C4-2B (cell line): Measurements from ENCODE around the gene SOX18.

Experiments
- H3K27ac ChIP-seq: fragments of 450-650 bp; 2 replicates; pipeline ENCODE4 v1.5.1; 2017
- ZFX ChIP-seq: fragments of 450-650 bp; IDR thresholded peaks from 2 replicates; pipeline ENCODE4 v1.6.1; 2017
- TF ChIP-seq, protein P1 (sequence below): fragments of 450-650 bp; conservative IDR thresholded peaks from 2 replicates; pipeline ENCODE4 v1.5.1; 2017; ENCODE audit warnings: mild to moderate bottlenecking

The SOX18 gene

GRCh38 chr20:64048402-64049044, 916 bp downstream of the SOX18 start:
- TF ChIP-seq ZFX = no peak
- TF ChIP-seq, protein P1, sequence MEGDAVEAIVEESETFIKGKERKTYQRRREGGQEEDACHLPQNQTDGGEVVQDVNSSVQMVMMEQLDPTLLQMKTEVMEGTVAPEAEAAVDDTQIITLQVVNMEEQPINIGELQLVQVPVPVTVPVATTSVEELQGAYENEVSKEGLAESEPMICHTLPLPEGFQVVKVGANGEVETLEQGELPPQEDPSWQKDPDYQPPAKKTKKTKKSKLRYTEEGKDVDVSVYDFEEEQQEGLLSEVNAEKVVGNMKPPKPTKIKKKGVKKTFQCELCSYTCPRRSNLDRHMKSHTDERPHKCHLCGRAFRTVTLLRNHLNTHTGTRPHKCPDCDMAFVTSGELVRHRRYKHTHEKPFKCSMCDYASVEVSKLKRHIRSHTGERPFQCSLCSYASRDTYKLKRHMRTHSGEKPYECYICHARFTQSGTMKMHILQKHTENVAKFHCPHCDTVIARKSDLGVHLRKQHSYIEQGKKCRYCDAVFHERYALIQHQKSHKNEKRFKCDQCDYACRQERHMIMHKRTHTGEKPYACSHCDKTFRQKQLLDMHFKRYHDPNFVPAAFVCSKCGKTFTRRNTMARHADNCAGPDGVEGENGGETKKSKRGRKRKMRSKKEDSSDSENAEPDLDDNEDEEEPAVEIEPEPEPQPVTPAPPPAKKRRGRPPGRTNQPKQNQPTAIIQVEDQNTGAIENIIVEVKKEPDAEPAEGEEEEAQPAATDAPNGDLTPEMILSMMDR = no peak
- H3K27ac ChIP-seq = no peak overlapping the region

DNA sequence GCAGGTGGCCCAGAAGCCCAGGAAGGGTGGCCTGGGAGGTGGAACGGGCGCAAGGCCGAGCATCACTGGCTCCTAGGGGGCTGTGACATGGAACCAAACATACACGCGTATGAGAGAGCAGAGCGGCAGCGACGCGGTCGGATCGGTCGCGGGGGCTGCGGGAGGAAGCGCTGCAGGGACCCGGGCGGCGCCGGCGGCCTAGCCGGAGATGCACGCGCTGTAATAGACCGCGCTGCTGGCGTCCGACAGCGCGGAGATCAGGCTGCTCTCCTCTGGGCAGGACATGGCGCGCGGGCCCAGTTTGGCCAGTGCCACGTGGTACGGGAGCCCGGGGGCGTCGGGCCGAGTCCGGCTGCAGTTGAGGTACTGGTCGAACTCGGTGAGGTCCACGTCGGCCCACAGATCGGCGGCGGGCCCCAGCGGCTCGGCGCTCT, 1.5 kb downstream of the SOX18 start:
- H3K27ac ChIP-seq = no peak overlapping the region
- no peak for TF ChIP-seq ZFX
- TF ChIP-seq, protein P1 = no peak

- no peak for TF ChIP-seq ZFX
- TF ChIP-seq, protein P1 = no peak
- no peak overlapping the region for H3K27ac ChIP-seq
These were observed 2.4 kb downstream of the SOX18 start for GRCh38 chr20:64047046-64047389.

- TF ChIP-seq ZFX = no peak
- TF ChIP-seq, protein P1 = no peak
- H3K27ac ChIP-seq = peak overlapping the region; percentile 31
These were observed 4.0 kb downstream of the SOX18 start for GRCh38 chr20:64045346-64046011.

- TF ChIP-seq, protein P1 = no peak
- no peak for TF ChIP-seq ZFX
- peak overlapping the region; percentile 31 for H3K27ac ChIP-seq
These were observed 4.8 kb downstream of the SOX18 start for GRCh38 chr20:64044484-64045247.

GRCh38 chr20:64043768-64044167, 5.7 kb downstream of the SOX18 start:
- no peak overlapping the region for H3K27ac ChIP-seq
- TF ChIP-seq, protein P1 = no peak
- TF ChIP-seq ZFX = no peak

GRCh38 chr20:64042054-64042781, 7.2 kb downstream of the SOX18 start:
- TF ChIP-seq, protein P1 = no peak
- TF ChIP-seq ZFX = no peak

More at GRCh38 chr20:64042054-64042781, 7.2 kb downstream of the SOX18 start:
- no peak overlapping the region for H3K27ac ChIP-seq
